GM19193 (cell line): ENCODE measurements around the gene DOCK4.

Source experiments
- POLR2A ChIP-seq: IDR thresholded peaks from 4 replicates; pipeline ENCODE4 v1.6.1; 2011; ENCODE audit not compliant: insufficient read depth, insufficient read length; ENCODE audit errors: extremely low read depth

DOCK4 gene

GRCh38 chr7:111750228-111750627, 456.0 kb downstream of the DOCK4 start:
- TF ChIP-seq POLR2A = no peak

- no peak for TF ChIP-seq POLR2A
Measured at GRCh38 chr7:111749625-111750024, 456.6 kb downstream of the DOCK4 start.

- TF ChIP-seq POLR2A = no peak
Measured at GRCh38 chr7:111747718-111748117, 458.5 kb downstream of the DOCK4 start.

GRCh38 chr7:111746950-111747349, 459.2 kb downstream of the DOCK4 start:
- no peak for TF ChIP-seq POLR2A

DNA sequence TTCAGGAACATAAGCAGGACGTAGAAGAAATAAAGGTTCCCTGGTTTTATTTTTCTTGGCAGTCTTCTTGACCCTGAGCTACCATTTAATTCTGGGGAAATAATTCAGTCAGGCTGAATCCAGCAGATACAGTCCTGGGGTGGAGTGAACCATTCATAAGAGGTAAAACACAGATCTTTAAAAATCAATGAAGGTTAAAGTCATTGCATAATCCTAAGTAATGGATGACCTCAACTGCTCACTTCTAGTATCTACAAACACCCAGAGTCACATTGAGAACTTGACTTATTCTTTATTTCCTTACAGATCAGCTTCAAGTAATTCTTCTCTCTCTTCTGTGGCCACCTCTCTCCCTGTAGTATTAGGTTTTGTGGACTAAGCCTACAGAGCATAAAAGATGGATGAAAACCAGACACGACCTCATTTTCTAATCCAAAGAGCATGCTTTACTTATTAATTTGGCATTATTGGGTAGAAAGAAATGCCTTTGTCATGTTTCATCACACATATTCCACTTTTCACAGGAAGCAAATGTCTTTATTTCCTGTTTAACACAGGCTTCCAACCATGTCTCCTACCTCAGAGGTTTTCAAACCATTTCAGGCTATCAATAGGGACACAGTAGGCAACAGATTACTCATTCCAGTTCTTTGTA, 461.6 kb downstream of the DOCK4 start:
- TF ChIP-seq POLR2A = no peak

DNA sequence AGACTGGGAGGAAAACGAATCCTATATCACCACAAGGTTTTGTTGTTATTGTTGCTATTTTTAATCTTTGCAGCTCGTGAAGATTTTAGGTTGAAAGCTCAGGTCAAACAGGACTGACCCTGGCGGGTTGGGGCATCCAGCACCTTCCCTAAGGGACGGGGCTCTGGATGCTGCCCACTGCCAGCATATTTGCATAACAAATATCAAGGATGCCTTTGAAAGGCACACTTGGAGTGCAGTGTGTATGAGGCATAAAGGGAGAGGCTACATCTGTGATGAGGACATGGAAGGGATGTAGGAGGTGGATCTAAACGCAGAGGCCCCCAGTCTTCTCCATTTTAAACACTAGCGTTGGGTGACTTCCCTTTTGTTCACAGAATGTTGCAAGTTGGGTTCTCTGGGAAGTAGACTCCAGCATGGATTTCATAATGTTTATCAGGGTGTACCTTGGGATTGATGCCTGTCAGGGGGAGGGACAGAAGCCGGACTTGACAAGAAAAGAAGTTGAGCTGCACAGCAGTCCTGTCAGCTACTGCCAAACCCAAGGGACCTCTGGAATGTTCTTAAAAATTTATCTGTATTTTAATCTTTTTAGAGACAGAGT, 462.9 kb downstream of the DOCK4 start:
- TF ChIP-seq POLR2A = no peak

- no peak for TF ChIP-seq POLR2A
Measured at GRCh38 chr7:111741811-111742240, 464.4 kb downstream of the DOCK4 start.

- no peak for TF ChIP-seq POLR2A
Measured at GRCh38 chr7:111740942-111741341, 465.3 kb downstream of the DOCK4 start.

- no peak for TF ChIP-seq POLR2A
Measured at GRCh38 chr7:111736552-111736874, 469.7 kb downstream of the DOCK4 start.

DNA sequence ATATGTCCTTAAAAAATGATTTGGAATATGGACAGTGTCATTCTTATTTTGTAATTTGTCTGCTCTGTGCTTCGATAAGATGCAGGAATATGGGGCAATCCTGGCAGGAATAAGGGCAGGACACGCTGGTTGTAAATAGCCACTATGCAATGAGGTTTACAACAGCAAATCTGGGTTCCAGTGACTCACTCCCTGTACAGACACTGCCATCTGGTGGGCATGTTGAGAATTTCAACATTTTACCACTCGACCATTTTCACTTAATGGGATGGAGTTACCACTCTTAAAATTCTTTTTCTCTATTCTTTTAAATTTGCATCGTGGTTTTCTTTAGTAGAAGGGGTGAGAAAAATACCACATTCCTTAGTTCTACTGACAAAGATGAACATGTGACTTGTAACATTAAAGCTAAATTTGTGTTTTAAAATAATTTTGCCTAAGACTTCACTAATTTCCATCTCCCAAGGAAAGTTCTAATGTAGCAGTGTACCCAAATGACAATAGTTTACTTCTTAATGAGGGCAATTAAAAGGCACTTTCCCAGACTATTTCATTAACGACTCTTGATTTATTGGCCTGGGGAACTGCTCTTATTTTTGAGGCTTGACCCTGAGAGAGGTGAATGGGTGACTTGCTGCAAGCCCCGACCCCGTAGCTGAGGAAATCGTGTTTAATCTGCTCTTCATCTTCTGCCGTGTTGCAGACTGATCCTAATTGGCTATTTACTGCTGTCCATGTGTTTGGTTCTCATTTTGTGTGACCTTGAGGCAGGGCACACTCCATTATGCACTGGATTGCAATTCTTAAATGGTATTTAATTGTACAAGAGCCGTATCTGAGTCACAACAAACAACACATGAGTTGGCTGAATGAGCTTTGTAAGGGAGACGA, 470.3 kb downstream of the DOCK4 start:
- TF ChIP-seq POLR2A = no peak

DNA sequence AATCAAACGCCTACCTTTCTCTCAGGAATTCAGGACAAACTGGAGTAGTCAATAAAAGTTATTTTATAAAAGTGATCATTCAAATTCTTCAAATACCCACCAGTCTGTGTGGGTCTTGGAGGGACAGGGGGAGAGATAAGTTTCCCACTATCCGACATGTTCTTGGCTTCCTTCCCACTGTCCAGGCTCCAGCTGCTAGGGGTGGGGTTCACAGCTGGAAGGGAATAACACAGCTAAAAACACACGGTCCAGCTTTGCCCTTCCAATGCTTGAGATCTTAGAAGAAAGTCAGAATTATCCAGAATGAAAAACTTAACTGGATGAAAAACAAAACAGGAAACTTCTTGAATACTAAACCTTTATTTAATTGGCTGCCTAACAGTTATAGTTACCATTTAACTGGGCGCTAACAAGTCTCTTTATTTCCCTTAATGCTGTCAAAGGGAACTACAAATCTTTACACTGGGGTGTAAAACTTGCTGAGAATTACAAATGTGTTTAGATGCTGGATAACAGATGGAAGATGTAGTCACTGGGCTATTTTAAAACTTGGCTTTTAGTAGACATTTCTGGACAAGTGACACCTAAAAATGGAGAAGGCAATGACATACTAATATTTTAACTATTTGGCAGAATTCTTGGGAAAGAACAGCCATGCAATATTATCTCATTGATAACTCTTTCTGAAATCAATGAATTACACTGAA, 471.1 kb downstream of the DOCK4 start:
- TF ChIP-seq POLR2A = no peak

GRCh38 chr7:111732923-111733322, 473.3 kb downstream of the DOCK4 start:
- no peak for TF ChIP-seq POLR2A

GRCh38 chr7:111730476-111731300, 475.5 kb downstream of the DOCK4 start:
- no peak for TF ChIP-seq POLR2A

GRCh38 chr7:111730057-111730456, 476.1 kb downstream of the DOCK4 start:
- no peak for TF ChIP-seq POLR2A
